MM.1S (cell line): ENCODE measurements around the gene HDAC9.

ENCODE experiments used
- CTCF ChIP-seq: fragments of 300-600 bp; sonication (generic); IDR thresholded peaks from 2 replicates; pipeline ENCODE4 v1.5.1; 2016; ENCODE audit warnings: antibody characterized with exemption, low read length, mixed read lengths
- EZH2 ChIP-seq: fragments of 300-600 bp; sonication (generic); optimal IDR thresholded peaks from 2 replicates; pipeline ENCODE3; 2017; ENCODE audit warnings: low read depth, mild to moderate bottlenecking, antibody characterized with exemption, low read length, mixed read lengths
- EZH2phosphoT487 ChIP-seq: fragments of 300-600 bp; sonication (generic); IDR thresholded peaks from 2 replicates; pipeline ENCODE4 v1.6.1; 2018; ENCODE audit warnings: antibody characterized with exemption, low read length

- TF ChIP-seq CTCF: no peak
- no peak for TF ChIP-seq EZH2phosphoT487
- TF ChIP-seq EZH2: no peak
Observed at GRCh38 chr7:18927134-18927533, 431.6 kb downstream of the HDAC9 start.
